Stimulated activated CD4-positive, alpha-beta T cell treated with anti-CD3 and anti-CD28 coated beads, Interleukin-4, amount 100 ng/mL, for 4 hours (primary cell): ENCODE measurements around the gene AATK.
"Not testable (repeated sequence)": the region's sequence is repeated elsewhere in the genome, so short reads cannot be mapped to it uniquely, and the experiment has no call there.

ENCODE experiments used
- DNase-seq, 2 experiments: peaks; one replicate each; pipeline ENCODE4 v3.0.0-alpha.2; 2020

The AATK gene

GRCh38 chr17:81161536-81161935, 4.5 kb downstream of the AATK start:
- no peak for DNase-seq

GRCh38 chr17:81160747-81161453, 5.1 kb downstream of the AATK start:
- no peak for DNase-seq

GRCh38 chr17:81160306-81160705, 5.7 kb downstream of the AATK start:
- DNase-seq: no peak

GRCh38 chr17:81159611-81160265, 6.3 kb downstream of the AATK start:
- no peak for DNase-seq

- no peak for DNase-seq
These were observed 7.1 kb downstream of the AATK start for GRCh38 chr17:81158688-81159590.

- DNase-seq: no peak
These were observed 8.0 kb downstream of the AATK start for GRCh38 chr17:81157848-81158687.

DNA sequence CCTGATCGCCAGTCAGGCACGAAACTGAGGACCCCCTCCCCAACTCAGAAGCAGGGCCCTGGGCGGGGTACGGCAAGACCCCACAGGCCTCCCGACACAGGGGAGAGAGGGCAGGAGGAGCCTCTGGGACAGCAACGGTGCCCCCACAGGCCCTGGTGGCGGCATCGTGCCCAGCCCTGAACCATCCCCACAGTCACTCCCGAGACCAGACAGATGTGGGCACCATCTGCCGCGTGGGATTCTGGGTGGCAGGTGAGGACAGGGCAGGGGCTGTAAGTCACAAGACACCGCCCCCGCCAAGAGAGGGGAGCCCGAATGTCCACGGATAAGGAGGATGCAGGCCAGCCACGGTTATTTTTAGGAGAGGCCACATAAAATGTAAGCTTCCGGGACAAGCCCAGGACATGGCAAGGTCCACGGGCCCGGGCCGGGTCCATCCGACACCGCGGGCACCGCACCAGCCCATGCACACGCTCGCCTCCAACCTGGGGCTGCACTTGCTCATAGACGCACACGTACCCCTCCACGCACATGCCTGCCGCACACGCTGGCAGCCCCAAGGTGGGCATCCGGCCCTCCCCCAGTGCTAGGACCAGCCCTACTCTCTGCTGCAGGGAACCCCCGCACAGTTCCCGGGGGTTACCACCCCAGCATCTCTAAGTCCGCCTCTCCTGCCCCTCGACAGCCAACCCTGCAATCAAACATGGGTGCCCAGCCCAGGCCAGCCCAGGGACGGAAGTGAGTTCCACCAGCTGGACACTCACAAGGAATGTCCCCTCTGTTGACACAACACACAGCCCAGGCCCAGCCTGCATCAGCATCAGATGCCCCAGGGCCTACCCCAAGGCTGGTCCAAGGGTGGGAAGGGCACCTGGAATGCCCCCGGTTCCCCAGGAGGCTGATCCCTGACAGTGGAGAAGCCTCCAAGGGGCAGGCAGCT, 8.9 kb downstream of the AATK start:
- no peak for DNase-seq

- DNase-seq: no peak
These were observed 11.1 kb downstream of the AATK start for GRCh38 chr17:81154961-81155360.

- not testable (repeated sequence) for DNase-seq
These were observed 12.0 kb downstream of the AATK start for GRCh38 chr17:81154016-81154415.

DNA sequence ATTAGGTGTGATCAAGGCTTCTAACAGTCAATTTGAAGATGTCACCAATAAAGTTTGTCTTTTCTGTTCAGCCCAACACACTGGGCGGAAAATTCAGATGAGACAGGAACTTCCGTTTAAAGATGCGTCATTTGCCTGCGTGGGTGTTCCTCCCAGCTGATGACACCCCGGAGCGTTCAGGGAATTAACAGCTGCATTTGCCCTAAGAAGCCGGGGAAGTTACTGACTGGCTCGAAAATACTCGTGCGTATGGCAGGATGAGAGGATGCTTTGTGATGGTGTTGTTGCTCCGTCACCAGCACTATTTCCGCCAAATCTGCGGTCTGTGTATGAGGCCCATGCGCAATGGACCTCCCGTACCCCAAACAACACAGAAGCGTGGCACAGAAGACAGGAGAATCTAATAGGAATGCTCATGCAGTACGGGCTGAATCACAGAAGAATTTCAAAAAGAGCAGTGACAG, 12.6 kb downstream of the AATK start:
- no peak for DNase-seq

- no peak for DNase-seq
These were observed 13.7 kb downstream of the AATK start for GRCh38 chr17:81152288-81152828.

DNA sequence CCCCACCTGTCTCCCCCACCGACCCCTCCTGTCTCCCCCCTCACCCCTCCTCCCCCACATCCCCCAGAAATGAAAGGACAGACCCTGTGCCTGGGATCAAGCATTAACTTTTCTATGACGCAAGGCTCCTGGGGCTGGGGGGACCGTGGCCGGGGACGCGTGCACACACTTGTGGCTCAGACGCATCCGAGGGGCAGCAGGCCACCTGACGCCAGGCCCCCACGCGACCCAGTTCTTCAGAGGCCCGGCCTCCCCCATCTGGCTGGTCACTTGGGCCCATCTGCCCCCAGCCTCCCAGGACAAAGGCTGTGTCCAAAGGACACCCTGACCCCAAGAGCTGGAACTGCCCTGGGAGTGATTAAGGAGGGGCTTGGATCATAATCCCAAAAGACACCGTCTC, 14.7 kb downstream of the AATK start:
- DNase-seq: no peak

- DNase-seq: no peak
These were observed 15.5 kb downstream of the AATK start for GRCh38 chr17:81150377-81151077.

DNA sequence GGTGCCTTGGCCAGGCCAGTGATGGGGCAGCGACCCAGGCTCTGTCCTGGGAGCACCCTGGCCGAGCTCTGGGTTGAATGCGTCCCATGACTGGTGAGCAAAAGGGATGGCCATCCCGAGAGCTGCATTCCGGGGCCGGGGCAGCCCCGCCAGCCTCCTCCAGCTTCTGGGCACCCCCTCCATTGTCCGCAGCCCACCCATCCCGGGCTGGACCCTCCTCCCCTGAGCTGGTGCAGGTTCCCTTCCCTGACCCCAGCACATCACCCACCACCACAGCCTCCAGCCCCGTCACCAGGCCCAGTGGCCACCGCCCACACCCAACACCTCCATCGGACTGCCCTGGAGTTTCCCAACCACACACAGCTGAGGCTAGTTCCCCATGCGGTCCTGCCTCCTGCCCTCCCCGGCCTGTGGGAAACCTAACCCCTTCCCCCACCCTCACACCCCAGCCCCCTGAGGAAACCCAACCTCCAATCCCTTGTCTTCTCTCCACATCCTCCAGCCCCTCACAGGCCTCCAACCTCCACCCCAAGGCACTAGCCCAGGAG, 17.0 kb downstream of the AATK start:
- DNase-seq: no peak

- DNase-seq: no peak
These were observed 17.4 kb downstream of the AATK start for GRCh38 chr17:81148571-81148970.

GRCh38 chr17:81147701-81148100, 18.3 kb downstream of the AATK start:
- DNase-seq: no peak

DNA sequence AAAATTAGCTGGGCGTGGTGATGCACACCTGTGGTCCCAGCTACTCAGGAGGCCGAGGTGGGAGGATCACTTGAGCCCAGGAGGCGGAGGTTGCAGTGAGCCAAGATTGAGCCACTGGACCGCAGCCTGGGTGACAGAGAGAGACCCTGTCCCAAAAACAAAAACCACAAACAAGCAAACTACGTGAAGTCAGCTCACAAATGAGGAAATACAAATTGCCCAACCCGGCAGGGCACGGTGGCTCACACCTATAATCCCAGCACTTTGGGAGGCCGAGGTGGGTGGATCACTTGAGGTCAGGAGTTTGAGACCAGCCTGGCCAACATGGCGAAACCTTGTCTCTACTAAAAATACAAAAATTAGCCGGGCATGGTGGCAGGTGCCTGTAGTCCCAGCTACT, 19.8 kb downstream of the AATK start:
- DNase-seq: not testable (repeated sequence)

GRCh38 chr17:81144423-81144781, 21.6 kb downstream of the AATK start:
- no peak for DNase-seq

DNA sequence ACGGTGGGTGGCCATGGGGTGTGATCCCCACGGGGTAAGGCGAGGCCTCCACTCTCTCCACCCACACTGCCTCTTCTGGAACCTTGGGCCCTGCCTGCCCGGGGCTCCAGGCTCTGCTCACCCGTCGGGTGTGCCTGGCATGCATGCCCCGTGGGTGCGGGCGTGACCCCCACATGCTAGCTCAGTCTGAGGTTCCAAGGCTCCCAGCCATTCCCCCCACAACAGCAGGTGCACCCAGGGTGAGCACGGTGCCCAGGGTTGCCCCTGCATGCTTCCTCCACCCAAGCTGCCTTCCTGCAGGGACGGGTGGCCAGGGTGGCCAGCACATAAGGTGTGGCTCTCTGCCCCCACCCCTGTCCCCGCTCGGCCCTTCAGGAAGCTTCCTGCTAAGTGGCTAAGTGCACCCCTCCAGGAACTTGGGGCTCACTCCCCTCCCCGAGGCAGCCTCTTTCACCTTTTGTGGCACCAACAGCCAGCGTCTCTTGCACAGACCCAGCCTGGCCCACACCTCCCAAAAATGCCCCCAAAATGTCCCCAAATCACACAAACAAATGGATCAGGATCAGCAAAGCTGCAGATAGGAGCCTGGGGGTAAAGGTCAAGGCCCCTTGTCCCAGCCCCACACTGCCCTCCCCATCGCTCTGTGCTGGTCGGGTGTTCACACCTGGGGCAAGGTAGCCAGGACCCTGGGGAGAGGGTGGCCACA, 22.2 kb downstream of the AATK start:
- DNase-seq: no peak

DNA sequence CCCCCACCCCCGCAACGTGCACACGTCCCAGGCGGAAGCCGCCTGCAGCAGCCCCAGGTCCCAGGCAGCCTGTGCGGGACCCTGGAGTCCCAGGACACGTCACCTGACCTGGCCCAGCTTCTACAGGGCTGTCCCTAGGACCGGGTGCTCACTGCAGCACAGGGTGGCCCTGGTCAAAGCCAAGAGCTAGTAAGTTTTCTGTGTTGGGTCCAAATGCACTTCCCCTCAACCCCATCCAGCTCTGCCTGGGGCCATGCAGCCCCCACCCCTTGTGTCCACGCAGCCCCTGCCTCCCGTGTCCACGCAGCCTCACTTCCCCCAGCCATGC, 22.9 kb downstream of the AATK start:
- DNase-seq: no peak
